ENCODE results near the gene ARL6IP1. TPM values are rescaled to one million over a fixed set of nuclear protein-coding genes. Genes with fewer than 3 reads are reported as not detected.
A peak's percentile ranks its signal among the peaks of the same experiment; 100 is the strongest.
"Not testable (repeated sequence)": the region's sequence is repeated elsewhere in the genome, so short reads cannot be mapped to it uniquely, and the experiment has no call there.

Gene ARL6IP1
- polyA plus RNA-seq, 2 donors = 46.5 to 59.5 TPM

DNA sequence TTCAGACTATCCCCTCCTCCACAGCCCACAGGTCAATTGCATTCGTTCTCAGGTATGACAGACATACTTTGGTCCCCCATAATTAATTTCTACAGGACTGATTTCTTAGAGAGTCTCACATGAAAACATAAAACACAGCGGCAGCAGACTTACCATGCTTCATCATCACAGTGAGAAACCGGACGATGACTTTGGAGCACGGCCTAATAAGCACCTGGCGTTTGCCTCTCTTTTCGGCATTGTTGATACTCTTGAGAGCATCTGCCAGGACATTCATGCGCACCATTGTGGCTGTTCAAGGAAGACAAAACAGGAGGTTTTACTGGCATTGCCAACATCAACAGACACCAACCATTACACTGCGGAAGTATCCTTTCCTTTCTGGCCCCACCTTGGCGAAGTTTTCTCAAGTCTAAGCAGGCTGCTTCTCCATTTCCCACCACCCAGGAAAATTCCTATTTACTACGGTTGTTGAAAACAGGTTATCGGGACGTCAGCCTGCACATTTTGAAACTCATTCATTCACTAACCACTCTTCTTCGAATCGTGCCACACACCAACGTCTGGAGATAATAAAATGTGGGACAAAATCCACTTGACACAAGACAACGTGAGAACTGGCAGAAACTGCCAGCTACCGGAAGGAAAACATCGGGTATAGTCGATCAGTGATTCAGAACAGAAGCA is 12.4 kb downstream of the ARL6IP1 start:
- peaks cover 0 to 5% of the 10 kb centered on the region in 2 donors for H3K4me1 ChIP-seq (ENCODE audit: control insufficient read depth in 2 of 2, insufficient read depth in 2 of 2, low read length in 1 of 2)
- H3K4me3 ChIP-seq (ENCODE audit: low read depth in 1 of 2, low read length in 2 of 2) = peak overlapping the region; percentile 98
- H3K9me3 ChIP-seq (ENCODE audit: control insufficient read depth in 2 of 2, insufficient read depth in 1 of 2, low read depth in 1 of 2, low read length in 1 of 2) = no peaks in the 10 kb centered on the region
- peak overlapping the region; percentile 45 to 94 for H3K27ac ChIP-seq (ENCODE audit: low read depth in 2 of 2, low read length in 1 of 2)
- 6 to 7% methylated on average over 20 of the region's 20 CpGs for WGBS, 2 donors
- no peaks in the 10 kb centered on the region for H3K27me3 ChIP-seq (ENCODE audit: control insufficient read depth in 1 of 2, insufficient read depth in 2 of 2, low read length in 2 of 2)
- H3K36me3 ChIP-seq (ENCODE audit: control insufficient read depth in 2 of 2, insufficient read depth in 2 of 2, low read length in 1 of 2) = peaks cover 4 to 18% of the 10 kb centered on the region in 2 donors

DNA sequence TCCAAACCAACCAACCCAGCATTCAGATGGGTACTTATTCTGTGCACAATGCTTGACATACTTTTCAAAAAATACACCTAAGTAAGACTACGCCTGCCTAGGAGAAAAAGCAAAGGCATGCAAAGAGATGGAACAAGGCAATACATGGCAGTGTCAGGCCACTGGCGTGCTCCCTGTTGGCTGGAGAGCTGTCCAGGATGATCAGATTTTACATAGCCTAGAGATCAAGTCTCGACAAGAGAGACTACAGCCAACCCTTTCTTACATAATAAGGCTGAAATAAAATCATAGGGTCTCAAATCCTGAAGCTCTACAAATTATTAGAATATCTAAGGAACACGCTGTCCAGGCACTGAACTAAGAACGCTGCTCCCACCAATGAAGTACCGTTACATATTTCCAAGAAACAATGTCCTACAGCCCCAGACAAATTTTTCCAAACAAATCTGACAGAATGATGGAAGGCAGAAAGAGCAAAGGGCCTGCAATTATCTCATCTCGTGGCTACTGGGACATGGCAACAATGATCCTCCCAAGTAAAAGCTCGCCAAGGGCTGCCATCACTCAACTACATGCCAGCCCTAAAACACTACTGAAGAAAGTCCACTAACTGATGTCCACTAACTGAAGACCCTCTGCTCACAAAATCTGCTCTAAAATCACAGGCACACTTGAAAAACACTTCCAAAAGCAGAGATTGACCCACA is 16.3 kb downstream of the ARL6IP1 start:
- peaks cover 0 to 5% of the 10 kb centered on the region in 2 donors for H3K4me1 ChIP-seq (ENCODE audit: control insufficient read depth in 2 of 2, insufficient read depth in 2 of 2, low read length in 1 of 2)
- peaks cover 6 to 29% of the 10 kb centered on the region in 2 donors for H3K36me3 ChIP-seq (ENCODE audit: control insufficient read depth in 2 of 2, insufficient read depth in 2 of 2, low read length in 1 of 2)
- H3K4me3 ChIP-seq (ENCODE audit: low read depth in 1 of 2, low read length in 2 of 2) = no peak overlapping the region

DNA sequence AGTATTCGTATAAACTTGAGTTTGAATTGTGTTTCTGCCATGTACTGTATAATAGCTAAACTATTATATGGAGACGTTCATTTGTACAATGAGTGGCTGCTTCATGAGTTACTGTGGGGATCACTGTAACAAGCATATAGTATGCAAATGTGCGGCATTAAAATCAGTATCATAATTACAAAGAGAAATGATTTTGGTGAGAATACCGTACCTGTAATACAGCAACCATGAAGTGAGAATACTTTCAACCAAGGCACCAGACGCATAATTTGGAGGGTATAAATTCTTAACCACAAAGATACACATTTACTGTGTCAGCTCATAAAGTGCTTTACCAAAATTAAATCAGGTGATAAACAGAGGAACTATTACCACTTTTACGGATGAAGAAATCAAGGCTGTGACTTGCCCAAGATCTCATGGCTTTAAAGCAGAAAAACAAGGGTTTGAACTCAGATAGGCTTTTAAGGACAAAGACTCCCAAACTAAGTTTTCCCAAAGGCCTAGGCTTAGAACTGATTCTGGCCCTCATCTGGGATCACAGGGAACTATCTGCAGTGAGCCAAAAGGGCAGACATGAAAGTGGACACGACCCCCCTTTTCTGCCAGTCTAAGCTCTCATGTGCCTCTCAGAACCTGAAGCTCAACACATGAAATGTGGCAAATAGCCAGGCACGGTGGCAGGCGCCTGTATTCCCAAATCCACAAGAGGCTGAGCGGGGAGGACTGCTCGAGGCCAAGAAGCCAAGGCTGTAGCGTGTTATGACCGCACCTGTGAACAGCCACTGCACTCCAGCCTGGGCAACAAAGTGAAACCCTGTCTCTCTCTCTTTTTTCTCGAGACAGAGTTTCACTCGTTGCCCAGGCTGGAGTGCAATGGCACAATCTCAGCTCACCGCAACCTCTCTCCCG is 17.7 kb downstream of the ARL6IP1 start:
- H3K4me1 ChIP-seq (ENCODE audit: control insufficient read depth in 2 of 2, insufficient read depth in 2 of 2, low read length in 1 of 2) = peaks cover 0 to 5% of the 10 kb centered on the region in 2 donors
- H3K36me3 ChIP-seq (ENCODE audit: control insufficient read depth in 2 of 2, insufficient read depth in 2 of 2, low read length in 1 of 2) = peaks cover 6 to 29% of the 10 kb centered on the region in 2 donors

More for the DNA sequence above, 16.3 kb downstream of the ARL6IP1 start:
- Histone ChIP-seq H3K27me3 (ENCODE audit: control insufficient read depth in 1 of 2, insufficient read depth in 2 of 2, low read length in 2 of 2) (no peaks in the 10 kb centered on the region), H3K9me3 (ENCODE audit: control insufficient read depth in 2 of 2, insufficient read depth in 1 of 2, low read depth in 1 of 2, low read length in 1 of 2) (no peaks in the 10 kb centered on the region), H3K27ac (ENCODE audit: low read depth in 2 of 2, low read length in 1 of 2) (no peak overlapping the region)
- 60 to 64% methylated on average over 8 of the region's 8 CpGs for WGBS, 2 donors

DNA sequence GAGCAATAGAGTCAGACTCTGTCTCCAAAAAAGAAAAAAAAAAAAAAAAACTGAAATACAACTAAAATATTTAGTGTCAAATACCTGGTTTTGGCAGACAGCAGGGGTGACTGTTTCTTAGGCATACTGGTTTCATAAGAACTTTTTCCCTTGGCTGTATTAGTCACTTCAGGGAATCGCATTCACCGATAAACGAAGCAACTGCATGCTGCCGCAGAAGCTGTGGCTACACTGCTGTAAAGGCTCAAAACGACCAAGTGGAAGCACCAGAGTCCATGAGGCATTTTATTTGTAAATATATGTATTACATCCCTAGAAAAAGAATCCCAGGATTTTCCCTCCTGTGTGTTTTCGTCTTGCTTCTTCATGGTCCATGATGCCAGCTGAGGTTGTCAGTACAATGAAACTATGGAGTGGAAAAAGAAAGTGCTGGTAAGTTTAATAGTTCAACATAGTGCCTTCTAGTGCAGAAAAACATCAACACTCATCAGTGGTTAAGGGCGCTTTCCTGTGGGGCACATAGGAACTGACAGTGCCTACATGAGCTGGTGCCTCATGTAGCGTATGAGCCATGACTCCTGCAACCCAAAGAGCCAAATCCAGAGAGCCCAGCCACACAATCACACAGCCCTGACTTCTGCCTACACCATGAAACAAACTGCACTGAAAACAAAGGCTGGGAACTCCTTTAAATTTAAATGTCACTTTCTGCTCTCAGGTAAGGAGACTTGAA is 18.5 kb downstream of the ARL6IP1 start:
- peaks cover 6 to 29% of the 10 kb centered on the region in 2 donors for H3K36me3 ChIP-seq (ENCODE audit: control insufficient read depth in 2 of 2, insufficient read depth in 2 of 2, low read length in 1 of 2)
- H3K4me3 ChIP-seq (ENCODE audit: low read depth in 1 of 2, low read length in 2 of 2) = no peak overlapping the region
- no peaks in the 10 kb centered on the region for H3K9me3 ChIP-seq (ENCODE audit: control insufficient read depth in 2 of 2, insufficient read depth in 1 of 2, low read depth in 1 of 2, low read length in 1 of 2)
- H3K27ac ChIP-seq (ENCODE audit: low read depth in 2 of 2, low read length in 1 of 2) = no peak overlapping the region
- no peaks in the 10 kb centered on the region for H3K27me3 ChIP-seq (ENCODE audit: control insufficient read depth in 1 of 2, insufficient read depth in 2 of 2, low read length in 2 of 2)
- H3K4me1 ChIP-seq (ENCODE audit: control insufficient read depth in 2 of 2, insufficient read depth in 2 of 2, low read length in 1 of 2) = peaks cover 0 to 4% of the 10 kb centered on the region in 2 donors
- WGBS, 2 donors = 82 to 85% methylated on average over 8 of the region's 8 CpGs

More for the DNA sequence above, 17.7 kb downstream of the ARL6IP1 start:
- Histone ChIP-seq H3K27me3 (ENCODE audit: control insufficient read depth in 1 of 2, insufficient read depth in 2 of 2, low read length in 2 of 2) (no peaks in the 10 kb centered on the region), H3K4me3 (ENCODE audit: low read depth in 1 of 2, low read length in 2 of 2) (no peak overlapping the region), H3K9me3 (ENCODE audit: control insufficient read depth in 2 of 2, insufficient read depth in 1 of 2, low read depth in 1 of 2, low read length in 1 of 2) (no peaks in the 10 kb centered on the region), H3K27ac (ENCODE audit: low read depth in 2 of 2, low read length in 1 of 2) (no peak overlapping the region)
- WGBS, 2 donors = 80 to 83% methylated on average over 17 of the region's 17 CpGs

DNA sequence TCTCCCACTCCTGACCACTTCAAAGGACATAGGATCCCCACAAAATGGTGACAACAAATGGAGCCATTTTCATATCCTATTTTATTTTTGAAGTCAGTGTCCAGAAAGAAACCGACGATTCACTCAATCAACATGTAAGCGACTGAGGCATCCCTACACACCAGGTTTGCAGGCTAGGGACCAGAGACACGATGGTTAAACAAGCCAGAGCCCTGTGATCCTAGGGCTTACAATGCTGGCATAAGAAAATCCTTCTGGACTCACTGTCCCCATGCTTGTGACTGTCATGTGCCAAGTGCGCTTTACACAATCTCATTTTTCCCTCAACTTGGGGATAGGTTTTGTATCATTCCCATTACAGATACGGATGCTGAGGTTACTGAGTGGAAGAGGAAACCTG is 20.1 kb downstream of the ARL6IP1 start:
- 80 to 86% methylated on average over 5 to 6 of the region's 6 CpGs for WGBS, 2 donors
- H3K27ac ChIP-seq (ENCODE audit: low read depth in 2 of 2, low read length in 1 of 2); H3K4me1 ChIP-seq (ENCODE audit: control insufficient read depth in 2 of 2, insufficient read depth in 2 of 2, low read length in 1 of 2); H3K4me3 ChIP-seq (ENCODE audit: low read depth in 1 of 2, low read length in 2 of 2); H3K9me3 ChIP-seq (ENCODE audit: control insufficient read depth in 2 of 2, insufficient read depth in 1 of 2, low read depth in 1 of 2, low read length in 1 of 2); H3K27me3 ChIP-seq (ENCODE audit: control insufficient read depth in 1 of 2, insufficient read depth in 2 of 2, low read length in 2 of 2): not testable (repeated sequence)
- H3K36me3 ChIP-seq (ENCODE audit: control insufficient read depth in 2 of 2, insufficient read depth in 2 of 2, low read length in 1 of 2) = peaks cover 6 to 22% of the 10 kb centered on the region in 2 donors

DNA sequence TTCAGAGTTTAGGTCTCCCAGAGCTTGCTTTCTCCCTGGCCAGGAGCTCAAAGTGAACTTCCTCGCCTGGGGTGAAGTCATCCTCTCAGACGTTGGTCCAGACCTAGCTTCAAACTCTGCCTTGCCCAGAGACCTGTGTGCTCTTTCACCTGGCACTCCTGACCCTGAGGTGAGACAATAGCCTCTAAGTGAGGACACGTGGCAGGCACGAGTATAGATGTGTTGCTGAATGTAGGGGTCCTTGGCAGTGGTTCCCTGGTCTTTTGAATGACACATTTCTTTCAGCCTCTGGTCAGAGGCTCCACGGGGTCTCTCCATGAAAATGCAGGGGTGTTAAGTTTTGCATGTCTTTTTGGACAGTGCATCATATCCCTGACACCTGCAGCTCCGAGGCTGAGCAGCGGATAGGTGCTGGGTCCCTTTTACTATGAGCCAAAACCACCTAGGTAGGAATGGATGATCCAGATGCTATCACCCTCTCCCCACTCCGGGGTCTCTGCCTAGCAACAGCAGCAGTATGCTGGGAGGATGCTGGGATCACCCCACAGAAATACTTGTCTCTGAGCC is 20.8 kb downstream of the ARL6IP1 start:
- H3K27me3 ChIP-seq (ENCODE audit: control insufficient read depth in 1 of 2, insufficient read depth in 2 of 2, low read length in 2 of 2); H3K4me1 ChIP-seq (ENCODE audit: control insufficient read depth in 2 of 2, insufficient read depth in 2 of 2, low read length in 1 of 2); H3K27ac ChIP-seq (ENCODE audit: low read depth in 2 of 2, low read length in 1 of 2); H3K4me3 ChIP-seq (ENCODE audit: low read depth in 1 of 2, low read length in 2 of 2); H3K9me3 ChIP-seq (ENCODE audit: control insufficient read depth in 2 of 2, insufficient read depth in 1 of 2, low read depth in 1 of 2, low read length in 1 of 2): not testable (repeated sequence)
- peaks cover 6 to 17% of the 10 kb centered on the region in 2 donors for H3K36me3 ChIP-seq (ENCODE audit: control insufficient read depth in 2 of 2, insufficient read depth in 2 of 2, low read length in 1 of 2)
- WGBS, 2 donors = 63 to 64% methylated on average over 7 to 8 of the region's 8 CpGs

DNA sequence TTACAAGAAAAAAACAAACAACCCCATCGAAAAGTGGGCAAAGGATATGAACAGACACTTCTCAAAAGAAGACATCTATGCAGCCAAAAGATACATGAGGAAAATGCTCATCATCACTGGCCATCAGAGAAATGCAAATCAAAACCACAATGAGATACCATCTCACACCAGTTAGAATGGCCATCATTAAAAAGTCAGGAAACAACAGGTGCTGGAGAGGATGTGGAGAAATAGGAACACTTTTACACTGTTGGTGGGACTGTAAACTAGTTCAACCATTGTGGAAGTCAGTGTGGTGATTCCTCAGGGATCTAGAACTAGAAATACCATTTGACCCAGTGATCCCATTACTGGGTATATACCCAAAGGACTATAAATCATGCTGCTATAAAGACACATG is 23.7 kb downstream of the ARL6IP1 start:
- H3K27me3 ChIP-seq (ENCODE audit: control insufficient read depth in 1 of 2, insufficient read depth in 2 of 2, low read length in 2 of 2); H3K36me3 ChIP-seq (ENCODE audit: control insufficient read depth in 2 of 2, insufficient read depth in 2 of 2, low read length in 1 of 2); H3K4me3 ChIP-seq (ENCODE audit: low read depth in 1 of 2, low read length in 2 of 2); H3K9me3 ChIP-seq (ENCODE audit: control insufficient read depth in 2 of 2, insufficient read depth in 1 of 2, low read depth in 1 of 2, low read length in 1 of 2); H3K4me1 ChIP-seq (ENCODE audit: control insufficient read depth in 2 of 2, insufficient read depth in 2 of 2, low read length in 1 of 2); H3K27ac ChIP-seq (ENCODE audit: low read depth in 2 of 2, low read length in 1 of 2): not testable (repeated sequence)
- whole genome bisulfite sequencing, 2 donors = 86 to 95% methylated on average over 1 of the region's 1 CpG

- H3K4me1 ChIP-seq (ENCODE audit: control insufficient read depth in 2 of 2, insufficient read depth in 2 of 2, low read length in 1 of 2); H3K36me3 ChIP-seq (ENCODE audit: control insufficient read depth in 2 of 2, insufficient read depth in 2 of 2, low read length in 1 of 2); H3K27me3 ChIP-seq (ENCODE audit: control insufficient read depth in 1 of 2, insufficient read depth in 2 of 2, low read length in 2 of 2); H3K27ac ChIP-seq (ENCODE audit: low read depth in 2 of 2, low read length in 1 of 2); H3K4me3 ChIP-seq (ENCODE audit: low read depth in 1 of 2, low read length in 2 of 2); H3K9me3 ChIP-seq (ENCODE audit: control insufficient read depth in 2 of 2, insufficient read depth in 1 of 2, low read depth in 1 of 2, low read length in 1 of 2): not testable (repeated sequence)
- WGBS, 2 donors = 70 to 85% methylated on average over 5 of the region's 5 CpGs
Measured at GRCh38 chr16:18776334-18776733, 25.0 kb downstream of the ARL6IP1 start.

DNA sequence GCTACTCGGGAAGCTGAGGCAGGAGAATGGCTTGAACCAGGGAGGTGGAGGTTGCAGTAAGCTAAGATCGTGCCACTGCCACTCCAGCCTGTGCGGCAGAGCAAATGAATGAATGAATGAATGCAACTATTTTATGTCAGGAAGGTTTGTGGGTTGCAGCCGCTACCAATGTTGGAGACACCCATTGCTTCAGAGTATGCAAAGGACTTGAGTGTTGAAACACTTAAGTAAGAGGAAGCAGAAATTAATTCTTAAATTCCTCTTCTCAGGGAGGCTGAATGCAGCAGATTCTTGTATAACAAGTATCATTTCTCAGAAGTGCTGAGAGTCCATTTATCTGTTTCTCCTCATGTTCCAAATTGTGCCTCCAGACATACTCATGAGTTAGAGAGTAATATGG is 26.7 kb downstream of the ARL6IP1 start:
- H3K4me1 ChIP-seq (ENCODE audit: control insufficient read depth in 2 of 2, insufficient read depth in 2 of 2, low read length in 1 of 2); H3K27me3 ChIP-seq (ENCODE audit: control insufficient read depth in 1 of 2, insufficient read depth in 2 of 2, low read length in 2 of 2); H3K27ac ChIP-seq (ENCODE audit: low read depth in 2 of 2, low read length in 1 of 2); H3K9me3 ChIP-seq (ENCODE audit: control insufficient read depth in 2 of 2, insufficient read depth in 1 of 2, low read depth in 1 of 2, low read length in 1 of 2); H3K4me3 ChIP-seq (ENCODE audit: low read depth in 1 of 2, low read length in 2 of 2); H3K36me3 ChIP-seq (ENCODE audit: control insufficient read depth in 2 of 2, insufficient read depth in 2 of 2, low read length in 1 of 2): not testable (repeated sequence)
- 92 to 98% methylated on average over 4 of the region's 4 CpGs for WGBS, 2 donors

Data from esophagus (tissue), 2 donors.